A549 treated with AZD2906 at 1 μM for 4 hours (cell line): ENCODE measurements around the gene RUNX1. TPM values are rescaled to one million over a fixed set of nuclear protein-coding genes. Genes with fewer than 3 reads are reported as not detected.

Source experiments
- total RNA-seq: library from RNA; stranded (reverse); fragments of 200-300 nt; extraction: Qiagen RNA extraction; gene quantifications from 5 replicates; pipeline ENCODE4 v1.2.3, GENCODE V29; 2022

Gene RUNX1
- total RNA-seq = 7.8 to 9.4 TPM (median 8.9 TPM) in 5 replicates

GRCh38 chr21:35048706-35049617 lies at the start of gene RUNX1:
Gene RUNX1, minus strand, starts transcription at chr21:35049302.

